DOHH2 (cell line): Measurements from ENCODE around the gene HOXA9.

Experiments used
- H3F3A ChIP-seq: fragments of 200-600 bp; sonication (generic), shearing (Covaris generic); 2 replicates; pipeline ENCODE4 v1.6.0; 2016; ENCODE audit warnings: antibody characterized with exemption, mild to moderate bottlenecking; ENCODE audit not compliant: control insufficient read depth, insufficient read depth
- H3K27ac ChIP-seq: fragments of 200-600 bp; sonication (generic); 2 replicates; pipeline ENCODE4 v1.5.1; 2014; ENCODE audit warnings: low read depth, mild to moderate bottlenecking, low read length, moderate library complexity
- H3K27me3 ChIP-seq: fragments of 200-600 bp; sonication (generic); 2 replicates; pipeline ENCODE4 v1.6.1; 2014; ENCODE audit warnings: mild to moderate bottlenecking, low read length, mixed read lengths; ENCODE audit not compliant: control insufficient read depth
- H3K36me3 ChIP-seq: fragments of 200-600 bp; sonication (generic); 2 replicates; pipeline ENCODE4 v1.6.1; 2014; ENCODE audit warnings: mild to moderate bottlenecking, low read length, moderate library complexity, mixed read lengths; ENCODE audit not compliant: control insufficient read depth
- H3K4me1 ChIP-seq: fragments of 200-600 bp; sonication (generic); 2 replicates; pipeline ENCODE4 v1.6.1; 2014; ENCODE audit warnings: mild to moderate bottlenecking, low read length, mixed read lengths; ENCODE audit not compliant: control insufficient read depth
- H3K4me2 ChIP-seq: fragments of 200-600 bp; sonication (generic); 2 replicates; pipeline ENCODE4 v1.6.0; 2014; ENCODE audit warnings: mild to moderate bottlenecking, low read length, moderate library complexity
- H3K4me3 ChIP-seq: fragments of 200-600 bp; sonication (generic); 2 replicates; pipeline ENCODE4 v1.5.1; 2014; ENCODE audit warnings: mild to moderate bottlenecking, low read length, mixed read lengths
- H3K79me2 ChIP-seq: fragments of 200-600 bp; sonication (generic); 2 replicates; pipeline ENCODE4 v1.6.1; 2014; ENCODE audit warnings: mild to moderate bottlenecking, low read length, mixed read lengths; ENCODE audit not compliant: control insufficient read depth
- H3K9me2 ChIP-seq: fragments of 200-600 bp; sonication (generic); replicated peaks from 2 replicates; pipeline ENCODE4 v1.6.1; 2014; ENCODE audit warnings: mild to moderate bottlenecking, low read length, mixed read lengths; ENCODE audit not compliant: control insufficient read depth
- H3K9me3 ChIP-seq: fragments of 200-600 bp; sonication (generic); 2 replicates; pipeline ENCODE4 v1.6.1; 2014; ENCODE audit warnings: antibody characterized with exemption, low read length, mixed read lengths; ENCODE audit not compliant: control insufficient read depth, insufficient read depth
- H4K20me1 ChIP-seq: fragments of 200-600 bp; sonication (generic); 2 replicates; pipeline ENCODE4 v1.6.0; 2014; ENCODE audit warnings: low read depth, mild to moderate bottlenecking, antibody characterized with exemption, low read length, moderate library complexity; ENCODE audit not compliant: control insufficient read depth, insufficient read depth
- EZH2phosphoT487 ChIP-seq: fragments of 200-600 bp; sonication (generic); IDR thresholded peaks from 2 replicates; pipeline ENCODE4 v1.6.1; 2017; ENCODE audit warnings: borderline replicate concordance, mild to moderate bottlenecking, antibody characterized with exemption, low read length, moderate library complexity, mixed read lengths
- TF ChIP-seq, protein P1 (sequence below): fragments of 200-600 bp; sonication (generic); IDR thresholded peaks from one replicate; pipeline ENCODE4 v1.5.1; 2014; ENCODE audit warnings: antibody characterized with exemption, mild to moderate bottlenecking, low read depth, low read length; ENCODE audit not compliant: poor library complexity, severe bottlenecking

HOXA9 gene

DNA sequence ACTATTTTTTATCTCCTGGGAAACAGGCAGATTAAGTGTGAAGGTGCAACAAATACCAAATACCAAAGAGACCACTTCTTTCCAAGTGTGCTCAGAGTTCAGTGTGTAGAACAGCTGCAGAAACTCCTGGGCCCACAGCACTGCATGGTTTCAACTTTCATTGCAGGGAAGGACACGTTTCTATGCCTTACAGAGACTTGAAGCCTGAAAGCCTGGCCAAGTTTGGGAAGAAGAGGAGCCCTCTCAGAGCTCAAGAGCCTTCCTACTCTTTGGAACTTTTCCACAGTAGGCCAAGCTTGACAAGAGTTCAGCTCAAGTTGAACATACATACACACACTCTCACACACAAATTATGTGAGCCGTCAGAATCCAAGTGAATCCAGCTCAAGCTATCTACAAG, 37.3 kb downstream of the HOXA9 start:
- Histone ChIP-seq H4K20me1 (no peaks in the 10 kb centered on the region), H3K4me2 (no peak overlapping the region), H3K27me3 (peaks cover 34% of the 10 kb centered on the region), H3K27ac (no peak overlapping the region), H3K4me1 (no peaks in the 10 kb centered on the region), H3K9me2 (no peaks in the 10 kb centered on the region), H3K9me3 (no peaks in the 10 kb centered on the region), H3K36me3 (no peaks in the 10 kb centered on the region), H3K4me3 (no peak overlapping the region), H3F3A (no peaks in the 10 kb centered on the region), H3K79me2 (no peaks in the 10 kb centered on the region)
- TF ChIP-seq EZH2phosphoT487 = no peak
- TF ChIP-seq, protein P1, sequence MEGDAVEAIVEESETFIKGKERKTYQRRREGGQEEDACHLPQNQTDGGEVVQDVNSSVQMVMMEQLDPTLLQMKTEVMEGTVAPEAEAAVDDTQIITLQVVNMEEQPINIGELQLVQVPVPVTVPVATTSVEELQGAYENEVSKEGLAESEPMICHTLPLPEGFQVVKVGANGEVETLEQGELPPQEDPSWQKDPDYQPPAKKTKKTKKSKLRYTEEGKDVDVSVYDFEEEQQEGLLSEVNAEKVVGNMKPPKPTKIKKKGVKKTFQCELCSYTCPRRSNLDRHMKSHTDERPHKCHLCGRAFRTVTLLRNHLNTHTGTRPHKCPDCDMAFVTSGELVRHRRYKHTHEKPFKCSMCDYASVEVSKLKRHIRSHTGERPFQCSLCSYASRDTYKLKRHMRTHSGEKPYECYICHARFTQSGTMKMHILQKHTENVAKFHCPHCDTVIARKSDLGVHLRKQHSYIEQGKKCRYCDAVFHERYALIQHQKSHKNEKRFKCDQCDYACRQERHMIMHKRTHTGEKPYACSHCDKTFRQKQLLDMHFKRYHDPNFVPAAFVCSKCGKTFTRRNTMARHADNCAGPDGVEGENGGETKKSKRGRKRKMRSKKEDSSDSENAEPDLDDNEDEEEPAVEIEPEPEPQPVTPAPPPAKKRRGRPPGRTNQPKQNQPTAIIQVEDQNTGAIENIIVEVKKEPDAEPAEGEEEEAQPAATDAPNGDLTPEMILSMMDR = no peak

DNA sequence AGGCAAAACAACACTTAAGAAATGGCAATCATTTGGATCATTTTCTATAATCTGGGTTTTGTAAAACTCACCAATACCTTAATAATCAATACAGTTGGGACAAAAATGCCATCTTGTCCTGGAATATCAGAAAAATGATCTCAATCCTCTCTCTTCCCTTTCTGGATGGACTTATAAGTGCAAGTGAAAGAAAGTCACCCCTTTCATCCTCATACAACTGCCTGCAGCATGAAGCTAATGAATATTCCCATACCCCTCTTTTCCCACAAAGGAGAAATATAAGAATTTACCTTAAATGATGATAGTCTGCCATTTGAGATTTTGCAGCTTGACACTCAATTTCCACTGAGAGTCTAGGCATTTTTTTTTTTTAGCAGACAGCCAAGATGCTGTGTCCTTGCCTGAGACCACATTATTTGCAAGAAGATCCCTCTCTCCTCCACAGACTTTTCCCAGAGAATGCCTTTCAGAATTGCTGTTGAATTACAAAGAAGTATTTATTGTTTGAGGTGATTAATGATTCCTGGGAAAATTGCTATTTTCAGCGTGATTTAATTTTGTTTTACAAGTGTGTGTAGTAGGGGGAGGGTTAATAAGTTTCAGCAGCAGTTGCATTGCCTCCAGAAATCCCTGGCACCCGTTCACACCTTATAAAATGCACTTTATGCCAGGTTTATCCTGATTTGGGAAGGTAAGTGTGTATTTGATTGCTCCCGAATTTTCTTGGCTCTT, 38.6 kb downstream of the HOXA9 start:
- Histone ChIP-seq H3K4me3 (no peak overlapping the region), H3K27ac (no peak overlapping the region), H3K9me3 (no peaks in the 10 kb centered on the region), H4K20me1 (no peaks in the 10 kb centered on the region), H3K27me3 (peaks cover 30% of the 10 kb centered on the region), H3K79me2 (no peaks in the 10 kb centered on the region), H3K4me1 (no peaks in the 10 kb centered on the region), H3K9me2 (no peaks in the 10 kb centered on the region), H3K4me2 (no peak overlapping the region), H3F3A (no peaks in the 10 kb centered on the region), H3K36me3 (no peaks in the 10 kb centered on the region)
- no peak for TF ChIP-seq EZH2phosphoT487
- TF ChIP-seq, protein P1 = no peak

DNA sequence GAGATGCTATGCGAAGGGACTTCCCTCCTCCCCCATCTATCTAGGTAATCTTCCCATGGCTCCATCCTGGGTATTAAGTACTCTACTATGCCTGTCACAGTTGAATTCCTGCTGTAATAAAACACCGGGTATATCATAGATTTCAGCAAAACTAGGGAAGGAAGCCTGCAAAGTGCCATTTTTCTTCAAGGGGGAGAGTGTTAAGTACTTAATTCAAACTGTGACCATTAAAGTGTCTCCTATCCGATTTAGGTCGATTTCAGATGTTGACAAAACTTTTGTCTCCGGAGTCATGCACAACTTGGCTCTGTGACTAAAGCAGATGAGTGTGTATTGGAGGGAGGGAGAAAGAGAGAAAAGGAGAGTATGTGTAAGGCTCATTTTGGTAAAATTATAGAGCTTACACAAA, 39.3 kb downstream of the HOXA9 start:
- H3K4me3 ChIP-seq = no peak overlapping the region
- H3K4me2 ChIP-seq = no peak overlapping the region
- H3K36me3 ChIP-seq = no peaks in the 10 kb centered on the region
- H3K79me2 ChIP-seq = no peaks in the 10 kb centered on the region
- H3F3A ChIP-seq = no peaks in the 10 kb centered on the region
- H3K9me3 ChIP-seq = no peaks in the 10 kb centered on the region
- no peak overlapping the region for H3K27ac ChIP-seq
- no peaks in the 10 kb centered on the region for H3K4me1 ChIP-seq
- no peaks in the 10 kb centered on the region for H4K20me1 ChIP-seq
- no peaks in the 10 kb centered on the region for H3K9me2 ChIP-seq
- peaks cover 30% of the 10 kb centered on the region for H3K27me3 ChIP-seq
- TF ChIP-seq, protein P1 = no peak
- no peak for TF ChIP-seq EZH2phosphoT487
